Measurements from ENCODE around the gene DNAJB13. TPM values are rescaled to one million over a fixed set of nuclear protein-coding genes. Genes with fewer than 3 reads are reported as not detected.

Gene DNAJB13
- total and polyA plus RNA-seq, 2 of the 13 experiments (the other 11 are each of a cell fraction or from before 2014, with no cell fraction given) = 2.3 TPM; not detected in 1

- Histone ChIP-seq H3K9me3 (ENCODE audit: low read length) (no peaks in the 10 kb centered on the region), H2AFZ (ENCODE audit: low read length) (no peak overlapping the region), H3K4me3 (replicated peaks in 1 of 3; ENCODE audit: insufficient read depth in 1 of 3, low read depth in 2 of 3, low read length in 3 of 3) (no peak overlapping the region), H3K4me2 (ENCODE audit: low read depth, low read length) (no peak overlapping the region), H3K36me3 (replicated peaks in 1 of 2; ENCODE audit: control insufficient read depth in 1 of 2, insufficient read depth in 2 of 2, low read length in 2 of 2) (peaks cover 5 to 29% of the 10 kb centered on the region in 2 experiments), H3K4me1 (ENCODE audit: insufficient read depth, low read length) (no peaks in the 10 kb centered on the region), H3K27me3 (ENCODE audit: control insufficient read depth in 1 of 2, insufficient read depth in 2 of 2, low read length in 2 of 2) (no peaks in the 10 kb centered on the region), H3K79me2 (ENCODE audit: insufficient read depth, low read length) (no peaks in the 10 kb centered on the region), H4K20me1 (ENCODE audit: insufficient read depth, low read length) (no peaks in the 10 kb centered on the region), H3K27ac (ENCODE audit: extremely low read length, insufficient read depth, low read length) (no peak overlapping the region), H3K9ac (ENCODE audit: insufficient read depth, low read depth, low read length) (no peak overlapping the region)
- intact Hi-C loops (cut with micrococcal nuclease; ENCODE audit: unreplicated experiment) = no loop called here
- FAIRE-seq = no peak
- in situ Hi-C loops (cut with HindIII; ENCODE audit: extremely low pct_ligation_motif_present, low pct_unique_long_range_greater_than_20kb) = no loop called here
- ChIA-PET POLR2A (no interaction called here), CTCF (ENCODE audit: low intra/inter-chr PET ratio, low total read pairs) (no interaction called here)
- DNase-seq (ENCODE audit: low spot score) = peak; percentile 6
- peak; percentile 80 for ATAC-seq
- BruUV-seq (replicated peaks) = no TSS peak
- WGBS (ENCODE audit: low lambda C conversion rate) = 85% methylated on average over 4 of the region's 4 CpGs
- TF ChIP-seq ZFP90 (CRISPR knock-in tag; IDR thresholded peaks at IDR 0.05; ENCODE audit: borderline replicate concordance) (no peak), ZNF430 (CRISPR knock-in tag; IDR thresholded peaks at IDR 0.05) (no peak), BRD4 (CRISPR knock-in tag; IDR thresholded peaks at IDR 0.05) (no peak), THYN1 (CRISPR knock-in tag; IDR thresholded peaks at IDR 0.05; ENCODE audit: borderline replicate concordance, low read depth) (no peak), STAG1 (CRISPR knock-in tag; IDR thresholded peaks at IDR 0.05) (peak; percentile 11; the same call in 1 of the 2 replicates), SALL1 (CRISPR knock-in tag; IDR thresholded peaks at IDR 0.05) (no peak), SALL2 (CRISPR knock-in tag; IDR thresholded peaks at IDR 0.05) (no peak), ZNF160 (CRISPR knock-in tag; IDR thresholded peaks at IDR 0.05) (no peak), ERF (CRISPR knock-in tag; IDR thresholded peaks at IDR 0.05) (no peak), CEBPB (IDR thresholded peaks at IDR 0.05; ENCODE audit: borderline replicate concordance, low read depth, low read length) (peak; percentile 10; the same call in 1 of the 2 replicates), ZBTB26 (CRISPR knock-in tag; IDR thresholded peaks at IDR 0.05; ENCODE audit: borderline replicate concordance) (no peak), ZNF280B (CRISPR knock-in tag; IDR thresholded peaks at IDR 0.05; ENCODE audit: borderline replicate concordance) (no peak), CTCF (CRISPR knock-in tag; IDR thresholded peaks at IDR 0.05) (0 out of 2 replicates have a peak, but pooled peaks have one; percentile 15), ZFP1 (CRISPR knock-in tag; IDR thresholded peaks at IDR 0.05) (peak; percentile 46; the same call in 1 of the 2 replicates)
- TF ChIP-seq, protein P1, sequence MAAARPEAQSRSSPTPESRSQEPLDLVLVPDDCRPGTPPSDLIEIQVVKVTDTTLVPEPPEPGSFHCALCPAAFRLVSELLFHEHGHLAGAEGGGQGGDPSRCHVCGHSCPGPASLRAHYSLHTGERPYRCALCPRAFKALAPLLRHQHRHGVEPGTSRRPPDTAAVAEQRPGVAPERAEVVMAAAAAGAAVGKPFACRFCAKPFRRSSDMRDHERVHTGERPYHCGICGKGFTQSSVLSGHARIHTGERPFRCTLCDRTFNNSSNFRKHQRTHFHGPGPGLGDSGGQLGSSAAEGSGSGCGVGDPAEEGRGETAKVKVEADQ (CRISPR knock-in tag; IDR thresholded peaks at IDR 0.05; ENCODE audit: borderline replicate concordance) = no peak
- TF ChIP-seq, protein P2, sequence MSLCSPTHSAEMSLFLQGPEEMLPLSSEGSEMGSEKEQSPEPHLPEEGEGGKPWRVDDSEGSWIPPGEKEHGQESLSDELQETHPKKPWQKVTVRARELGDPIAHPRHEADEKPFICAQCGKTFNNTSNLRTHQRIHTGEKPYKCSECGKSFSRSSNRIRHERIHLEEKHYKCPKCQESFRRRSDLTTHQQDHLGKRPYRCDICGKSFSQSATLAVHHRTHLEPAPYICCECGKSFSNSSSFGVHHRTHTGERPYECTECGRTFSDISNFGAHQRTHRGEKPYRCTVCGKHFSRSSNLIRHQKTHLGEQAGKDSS (CRISPR knock-in tag; IDR thresholded peaks at IDR 0.05; ENCODE audit: borderline replicate concordance, low read depth) = no peak
- TF ChIP-seq, protein P3, sequence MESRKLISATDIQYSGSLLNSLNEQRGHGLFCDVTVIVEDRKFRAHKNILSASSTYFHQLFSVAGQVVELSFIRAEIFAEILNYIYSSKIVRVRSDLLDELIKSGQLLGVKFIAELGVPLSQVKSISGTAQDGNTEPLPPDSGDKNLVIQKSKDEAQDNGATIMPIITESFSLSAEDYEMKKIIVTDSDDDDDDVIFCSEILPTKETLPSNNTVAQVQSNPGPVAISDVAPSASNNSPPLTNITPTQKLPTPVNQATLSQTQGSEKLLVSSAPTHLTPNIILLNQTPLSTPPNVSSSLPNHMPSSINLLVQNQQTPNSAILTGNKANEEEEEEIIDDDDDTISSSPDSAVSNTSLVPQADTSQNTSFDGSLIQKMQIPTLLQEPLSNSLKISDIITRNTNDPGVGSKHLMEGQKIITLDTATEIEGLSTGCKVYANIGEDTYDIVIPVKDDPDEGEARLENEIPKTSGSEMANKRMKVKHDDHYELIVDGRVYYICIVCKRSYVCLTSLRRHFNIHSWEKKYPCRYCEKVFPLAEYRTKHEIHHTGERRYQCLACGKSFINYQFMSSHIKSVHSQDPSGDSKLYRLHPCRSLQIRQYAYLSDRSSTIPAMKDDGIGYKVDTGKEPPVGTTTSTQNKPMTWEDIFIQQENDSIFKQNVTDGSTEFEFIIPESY (CRISPR knock-in tag; IDR thresholded peaks at IDR 0.05) = peak; percentile 67
Measured at GRCh38 chr11:73907191-73907590, 43.6 kb upstream of the DNAJB13 start.

All from HepG2 (cell line).